HG03108 (cell line): ENCODE data around the gene ABCC1.
"Not testable (repeated sequence)": the region's sequence is repeated elsewhere in the genome, so short reads cannot be mapped to it uniquely, and the experiment has no call there.

Experiments used
- ATAC-seq: cut with Tn5 transposase; IDR thresholded peaks from one replicate; pipeline ENCODE4 v1.9.1; 2021; ENCODE audit warnings: moderate library complexity; ENCODE audit not compliant: unreplicated experiment

ABCC1 gene

GRCh38 chr16:16169615-16170014 is 220.2 kb downstream of the ABCC1 start:
- no peak for ATAC-seq

- no peak for ATAC-seq
Observed at GRCh38 chr16:16171332-16171919, 222.0 kb downstream of the ABCC1 start.

DNA sequence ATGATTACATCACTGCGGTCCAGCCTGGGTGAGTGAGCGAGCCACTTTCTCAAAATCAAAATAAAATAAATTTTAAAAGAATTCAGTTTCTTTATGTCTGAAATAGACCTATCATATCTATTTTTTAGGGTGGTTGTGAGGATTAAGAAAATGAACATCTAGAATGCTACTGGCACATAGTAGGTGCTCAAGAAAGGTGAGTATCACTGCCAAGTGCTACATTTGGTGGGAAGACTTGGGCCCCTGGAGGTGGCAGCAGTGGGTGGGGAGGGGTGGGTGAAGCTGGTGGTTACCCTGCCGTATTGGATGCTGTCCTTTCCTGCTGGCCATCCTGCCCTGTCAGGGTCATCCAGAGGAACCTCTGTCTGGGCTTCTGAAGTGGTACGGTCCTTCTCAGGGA is 223.6 kb downstream of the ABCC1 start:
- no peak for ATAC-seq

- no peak for ATAC-seq
Observed at GRCh38 chr16:16175296-16175695, 225.9 kb downstream of the ABCC1 start.

GRCh38 chr16:16176328-16176727 is 226.9 kb downstream of the ABCC1 start:
- ATAC-seq = no peak

DNA sequence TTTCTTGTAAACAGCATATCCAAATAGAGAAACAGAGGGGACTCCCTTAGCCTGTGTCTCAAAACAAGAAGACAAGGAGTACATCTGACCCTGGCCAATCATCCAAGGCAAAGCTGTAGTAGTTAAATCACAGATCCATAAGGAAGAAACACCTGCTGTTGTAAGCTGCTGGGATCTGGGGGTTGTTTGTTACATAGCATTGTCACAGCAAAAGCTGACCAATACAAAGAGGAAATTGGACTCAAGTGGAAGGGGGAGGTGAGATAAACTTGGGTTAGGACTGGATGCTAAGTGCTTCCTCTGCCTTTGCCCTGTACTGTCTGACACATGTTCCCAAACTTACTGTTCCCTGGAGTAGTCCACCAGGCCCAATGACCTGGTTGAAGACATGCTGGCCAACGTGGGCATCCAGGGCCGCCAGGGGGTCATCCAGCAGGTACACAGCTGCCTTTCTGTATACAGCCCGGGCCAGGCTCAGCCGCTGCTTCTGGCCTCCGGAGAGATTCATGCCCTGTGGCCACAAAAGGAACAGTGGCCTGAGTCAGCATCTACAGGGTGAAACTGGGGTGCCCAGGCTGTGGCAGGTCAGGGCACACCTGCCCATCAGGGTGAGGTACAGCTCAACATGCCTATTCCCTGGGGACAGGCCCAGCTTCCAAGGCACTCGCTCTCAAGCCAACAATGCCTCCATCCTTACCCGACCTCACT is 229.2 kb downstream of the ABCC1 start:
- ATAC-seq = no peak

DNA sequence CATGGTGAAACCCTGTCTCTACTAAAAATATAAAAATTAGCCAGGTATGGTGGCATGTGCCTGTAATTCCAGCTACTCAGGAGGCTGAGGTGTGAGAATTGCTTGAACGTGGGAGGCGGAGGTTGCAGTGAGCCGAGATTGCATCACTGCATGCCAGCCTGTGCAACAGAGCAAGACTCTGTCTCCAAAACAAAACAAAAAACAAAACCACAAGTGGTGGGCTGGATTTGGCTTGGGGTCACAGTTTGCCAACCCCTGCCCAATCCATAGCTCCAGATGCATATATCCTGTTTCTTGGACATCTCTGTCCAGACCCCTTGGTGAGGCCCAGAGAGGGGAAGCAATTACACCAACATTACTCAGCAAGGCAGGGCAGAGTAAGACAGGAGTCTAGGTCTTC is 232.3 kb downstream of the ABCC1 start:
- ATAC-seq = not testable (repeated sequence)

- ATAC-seq = no peak
Observed at GRCh38 chr16:16182918-16183317, 233.5 kb downstream of the ABCC1 start.

GRCh38 chr16:16183562-16183961 is 234.1 kb downstream of the ABCC1 start:
- no peak for ATAC-seq

- no peak for ATAC-seq
Observed at GRCh38 chr16:16184594-16184993, 235.2 kb downstream of the ABCC1 start.

GRCh38 chr16:16185095-16185494 is 235.7 kb downstream of the ABCC1 start:
- ATAC-seq = no peak

DNA sequence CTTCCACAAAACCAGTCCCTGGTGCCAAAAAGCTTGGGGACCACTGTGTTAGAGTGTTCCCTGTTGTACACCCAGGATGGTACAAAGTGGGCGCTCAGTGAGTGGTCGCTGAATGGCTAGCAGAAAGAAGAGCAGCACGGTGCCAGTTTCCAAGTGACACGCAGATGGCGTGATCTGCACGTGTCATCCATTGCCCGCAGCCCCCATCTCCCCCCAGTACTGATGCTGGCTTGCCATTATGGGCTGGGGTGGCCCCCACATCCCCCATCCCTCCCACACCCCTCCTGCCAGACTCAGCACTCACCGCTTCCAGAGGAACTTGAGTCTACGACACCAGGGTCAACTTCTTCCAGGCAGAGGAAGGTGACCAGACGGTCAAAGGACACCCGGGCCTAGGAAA is 237.4 kb downstream of the ABCC1 start:
- ATAC-seq = no peak

DNA sequence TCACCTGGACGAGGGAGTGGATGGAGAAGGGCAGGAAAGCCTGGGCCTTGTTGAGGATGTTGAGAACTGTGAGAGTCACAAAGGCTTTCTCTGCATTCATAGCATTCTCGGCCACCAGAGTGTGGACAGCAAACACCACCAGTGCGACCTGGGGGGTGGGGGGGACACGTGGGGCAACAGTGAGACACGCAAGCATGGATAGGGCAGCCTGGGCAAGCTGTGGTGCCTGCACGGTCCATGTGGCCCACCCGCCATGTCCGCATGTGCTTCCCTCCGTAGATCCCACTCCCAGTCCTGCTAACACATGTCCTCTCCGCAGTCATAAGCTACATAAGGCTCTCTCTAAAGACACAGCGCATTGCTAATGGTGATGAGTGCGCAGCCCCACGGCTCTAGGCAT is 239.4 kb downstream of the ABCC1 start:
- no peak for ATAC-seq

GRCh38 chr16:16189842-16190241 is 240.4 kb downstream of the ABCC1 start:
- no peak for ATAC-seq

DNA sequence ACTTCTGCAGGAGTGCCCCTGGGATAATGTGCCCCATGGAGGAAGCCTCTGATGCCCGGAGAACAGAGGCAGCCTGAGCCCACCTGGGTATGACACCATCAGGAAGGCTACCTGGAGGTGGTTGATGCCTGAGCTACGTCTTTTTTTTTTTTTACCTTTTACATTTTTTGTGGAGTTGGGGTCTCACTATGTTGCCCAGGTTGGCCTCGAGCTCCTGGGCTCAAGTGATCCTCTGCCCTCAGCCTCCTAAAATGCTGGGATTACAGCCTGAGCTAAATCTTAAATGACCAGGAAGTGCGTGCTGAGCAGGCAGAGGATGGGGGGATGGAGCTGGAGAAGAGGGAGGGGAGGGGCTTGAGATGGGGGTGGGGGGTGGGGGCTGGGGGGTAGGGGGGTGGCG is 241.1 kb downstream of the ABCC1 start:
- ATAC-seq = no peak

DNA sequence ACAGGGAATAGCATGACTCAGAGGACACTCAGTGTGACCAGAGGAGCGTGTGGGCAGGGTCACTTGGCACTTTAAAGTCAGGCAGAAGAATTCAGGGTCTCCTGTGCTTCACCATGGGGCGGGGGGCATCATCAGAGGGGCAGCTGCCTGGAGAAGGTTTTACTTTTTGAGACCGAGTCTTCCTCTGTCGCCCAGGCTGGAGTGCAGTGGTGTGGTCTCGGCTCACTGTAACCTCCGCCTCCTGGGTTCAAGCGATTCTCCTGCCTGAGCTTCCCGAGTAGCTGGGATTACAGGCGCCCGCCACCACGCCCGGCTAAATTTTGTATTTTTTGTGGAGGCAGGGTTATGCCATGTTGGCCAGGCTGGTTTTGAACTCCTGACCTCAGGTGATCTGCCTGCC is 241.6 kb downstream of the ABCC1 start:
- ATAC-seq = not testable (repeated sequence)

GRCh38 chr16:16191493-16192167 is 242.2 kb downstream of the ABCC1 start:
- no peak for ATAC-seq
